ENCODE data around the gene SYNJ2. TPM values are rescaled to one million over a fixed set of nuclear protein-coding genes. Genes with fewer than 3 reads are reported as not detected.

The SYNJ2 gene
- total and polyA plus RNA-seq, 3 donors from 2014 or later: 5.8 to 17.7 (median 7.6) TPM

GRCh38 chr6:157975456-157975855, 6.2 kb upstream of the SYNJ2 start:
- peaks cover 2% of the 10 kb centered on the region for H3K4me1 ChIP-seq
- H3K4me3 ChIP-seq: no peak overlapping the region
- DNase-seq: no peak
- no peak overlapping the region for H3K27ac ChIP-seq
- WGBS, 2 donors: 76 to 94% methylated on average over 2 of the region's 2 CpGs
- intact Hi-C loops (cut with DNase I; ENCODE audit: low total_unique reads): no loop called here
- no peaks in the 10 kb centered on the region for H3K9me3 ChIP-seq
- TF ChIP-seq POLR2A (IDR thresholded peaks at IDR 0.05): no peak
- no peak for TF ChIP-seq CTCF (IDR thresholded peaks at IDR 0.05)
- no peaks in the 10 kb centered on the region for H3K36me3 ChIP-seq (ENCODE audit: low read depth, missing control alignments)
- no peaks in the 10 kb centered on the region for H3K27me3 ChIP-seq

- no peaks in the 10 kb centered on the region for H3K9me3 ChIP-seq
- no peak overlapping the region for H3K27ac ChIP-seq
- no peak overlapping the region for H3K4me3 ChIP-seq
- DNase-seq: no peak
- H3K36me3 ChIP-seq (ENCODE audit: low read depth, missing control alignments): no peaks in the 10 kb centered on the region
- TF ChIP-seq POLR2A (IDR thresholded peaks at IDR 0.05): no peak
- no peak for TF ChIP-seq CTCF (IDR thresholded peaks at IDR 0.05)
- 94 to 97% methylated on average over 16 to 21 of the region's 21 CpGs for WGBS, 2 donors
- peaks cover 11% of the 10 kb centered on the region for H3K4me1 ChIP-seq
- intact Hi-C loops (cut with DNase I; ENCODE audit: low total_unique reads): no loop called here
- no peaks in the 10 kb centered on the region for H3K27me3 ChIP-seq
Measured at GRCh38 chr6:157976345-157977175, 5.1 kb upstream of the SYNJ2 start.

- Histone ChIP-seq H3K4me1 (peaks cover 11% of the 10 kb centered on the region), H3K4me3 (no peak overlapping the region), H3K9me3 (no peaks in the 10 kb centered on the region), H3K36me3 (ENCODE audit: low read depth, missing control alignments) (no peaks in the 10 kb centered on the region), H3K27ac (no peak overlapping the region), H3K27me3 (no peaks in the 10 kb centered on the region)
- 87 to 90% methylated on average over 10 of the region's 10 CpGs for WGBS, 2 donors
- intact Hi-C loops (cut with DNase I; ENCODE audit: low total_unique reads): no loop called here
- TF ChIP-seq POLR2A (IDR thresholded peaks at IDR 0.05): no peak
- TF ChIP-seq CTCF (IDR thresholded peaks at IDR 0.05): no peak
- no peak for DNase-seq
Measured at GRCh38 chr6:157977176-157977804, 4.4 kb upstream of the SYNJ2 start.

GRCh38 chr6:157978021-157978783, 3.5 kb upstream of the SYNJ2 start:
- H3K36me3 ChIP-seq (ENCODE audit: low read depth, missing control alignments): no peaks in the 10 kb centered on the region
- 80 to 85% methylated on average over 16 of the region's 16 CpGs for WGBS, 2 donors
- no peak for TF ChIP-seq POLR2A (IDR thresholded peaks at IDR 0.05)
- no peak for TF ChIP-seq CTCF (IDR thresholded peaks at IDR 0.05)
- H3K27ac ChIP-seq: no peak overlapping the region
- H3K4me1 ChIP-seq: peaks cover 11% of the 10 kb centered on the region
- no peaks in the 10 kb centered on the region for H3K9me3 ChIP-seq
- DNase-seq: no peak
- no peak overlapping the region for H3K4me3 ChIP-seq
- no peaks in the 10 kb centered on the region for H3K27me3 ChIP-seq
- intact Hi-C loops (cut with DNase I; ENCODE audit: low total_unique reads): no loop called here
